ENCODE data around the gene POMGNT1. TPM values are rescaled to one million over a fixed set of nuclear protein-coding genes. Genes with fewer than 3 reads are reported as not detected.

Gene POMGNT1
- total RNA-seq, 2 experiments from 2014 or later, result 34.3 to 38.8 TPM

DNA sequence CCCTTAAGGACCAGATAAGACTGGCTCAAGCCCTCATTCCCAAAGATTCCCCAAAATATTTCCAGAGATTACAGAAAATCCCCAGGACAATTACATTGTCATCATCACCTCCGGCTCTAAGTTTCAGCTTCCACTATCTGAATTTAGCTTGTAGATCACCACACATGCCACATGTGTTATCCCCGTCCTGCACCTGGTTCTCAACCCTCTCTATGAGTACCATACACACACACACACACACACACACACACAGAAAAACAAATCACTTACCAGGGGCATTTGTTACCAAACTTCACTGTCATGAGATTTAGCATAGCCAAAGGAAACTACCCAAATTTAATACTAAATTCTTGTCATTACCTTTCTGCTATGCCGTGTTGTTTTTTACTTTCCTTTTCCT lies 38.7 kb downstream of the POMGNT1 start:
- no peaks in the 10 kb centered on the region for H3K27me3 Mint-ChIP-seq
- no peaks in the 10 kb centered on the region for H3K9me3 Mint-ChIP-seq
- no peak overlapping the region for H3K4me3 Mint-ChIP-seq
- DNase-seq, result no peak
- H3K36me3 Mint-ChIP-seq, result no peaks in the 10 kb centered on the region
- H3K4me1 Mint-ChIP-seq, result no peaks in the 10 kb centered on the region
- no peak overlapping the region for H3K27ac Mint-ChIP-seq

DNA sequence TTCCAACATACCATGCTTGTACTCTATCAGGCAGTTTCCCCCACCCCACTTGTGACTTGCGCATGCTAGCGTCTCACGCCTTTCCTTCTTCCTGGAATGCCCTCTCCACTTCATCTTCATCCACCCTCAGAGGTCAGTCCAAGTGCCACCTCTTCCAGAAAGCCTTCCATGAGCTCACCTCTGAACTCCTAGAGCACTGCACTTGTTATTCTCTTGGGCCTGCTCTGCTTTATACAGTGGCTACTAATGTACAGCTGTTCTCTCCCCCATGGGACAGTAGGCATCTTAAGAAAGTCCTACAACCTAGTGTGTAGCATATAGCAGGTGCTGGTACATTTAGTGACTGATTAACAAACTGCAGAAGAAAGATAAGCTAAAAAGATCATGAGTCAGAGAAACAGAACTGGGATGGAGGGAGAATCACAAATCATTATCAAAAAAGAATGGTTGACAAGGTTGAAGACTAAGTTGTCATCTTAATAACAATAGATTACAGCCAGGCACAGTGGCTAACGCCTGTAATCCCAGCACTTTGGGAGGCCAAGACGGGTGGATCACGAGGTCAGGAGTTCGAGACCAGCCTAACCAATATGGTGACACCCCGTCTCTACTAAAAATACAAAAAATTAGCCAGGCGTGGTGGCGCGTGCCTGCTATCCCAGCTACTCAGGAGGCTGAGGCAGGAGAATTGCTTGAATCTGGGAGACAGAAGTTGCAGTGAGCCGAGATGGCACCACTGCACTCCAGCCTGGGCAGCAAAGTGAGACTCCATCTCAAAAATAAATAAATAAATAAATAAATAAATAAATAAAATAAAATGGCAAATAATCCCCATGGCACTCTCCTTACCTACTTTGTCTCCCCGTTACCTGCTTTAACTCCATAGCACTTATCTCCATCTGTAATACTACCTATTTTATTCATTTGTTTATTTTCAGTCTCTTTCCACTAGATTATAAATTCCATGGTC lies 39.6 kb downstream of the POMGNT1 start:
- H3K36me3 Mint-ChIP-seq, result no peaks in the 10 kb centered on the region
- no peaks in the 10 kb centered on the region for H3K27me3 Mint-ChIP-seq
- DNase-seq, result no peak
- no peaks in the 10 kb centered on the region for H3K9me3 Mint-ChIP-seq
- no peak overlapping the region for H3K27ac Mint-ChIP-seq
- no peaks in the 10 kb centered on the region for H3K4me1 Mint-ChIP-seq
- H3K4me3 Mint-ChIP-seq, result no peak overlapping the region

DNA sequence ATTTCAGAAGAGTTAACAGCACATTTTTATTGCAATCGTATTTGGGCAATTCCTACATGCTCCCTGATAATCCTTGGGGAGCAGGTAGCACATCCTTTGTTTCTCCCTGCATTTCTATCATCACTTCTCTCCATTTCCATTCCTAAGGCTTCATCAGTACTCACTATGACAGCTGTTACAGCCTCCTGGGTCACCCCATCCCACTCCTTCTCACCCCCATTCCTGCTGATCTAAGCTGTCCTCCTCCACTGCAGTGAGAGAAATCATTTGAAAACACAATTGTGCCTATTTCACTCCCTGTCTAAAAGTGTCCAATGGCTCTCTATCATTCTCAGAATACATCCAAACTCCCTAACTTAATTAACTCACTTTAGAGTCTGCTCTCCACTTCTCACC lies 40.3 kb downstream of the POMGNT1 start:
- no peaks in the 10 kb centered on the region for H3K9me3 Mint-ChIP-seq
- no peak overlapping the region for H3K4me3 Mint-ChIP-seq
- H3K4me1 Mint-ChIP-seq, result no peaks in the 10 kb centered on the region
- DNase-seq, result no peak
- no peaks in the 10 kb centered on the region for H3K27me3 Mint-ChIP-seq
- H3K36me3 Mint-ChIP-seq, result no peaks in the 10 kb centered on the region
- no peak overlapping the region for H3K27ac Mint-ChIP-seq

DNA sequence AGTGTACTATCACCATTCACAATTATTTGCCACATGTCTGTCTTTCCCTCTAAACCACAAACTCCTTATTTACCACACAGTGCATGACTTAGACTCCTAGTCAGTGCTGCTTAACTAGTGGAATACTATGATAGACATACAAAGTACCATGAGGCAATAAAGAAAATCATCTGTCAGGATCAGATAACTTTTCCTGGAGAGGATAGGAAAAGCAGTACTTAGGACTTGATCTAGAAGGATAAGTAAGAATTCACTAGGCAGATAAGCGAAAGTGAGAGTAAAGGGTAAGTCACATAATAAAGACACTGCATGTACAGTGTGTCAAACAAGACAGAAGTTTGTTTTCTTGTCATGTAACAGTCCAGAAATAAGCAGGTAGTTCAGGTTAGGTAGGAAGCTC lies 44.5 kb downstream of the POMGNT1 start:
- H3K27ac Mint-ChIP-seq, result no peak overlapping the region
- no peaks in the 10 kb centered on the region for H3K4me1 Mint-ChIP-seq
- H3K36me3 Mint-ChIP-seq, result no peaks in the 10 kb centered on the region
- H3K27me3 Mint-ChIP-seq, result no peaks in the 10 kb centered on the region
- DNase-seq, result no peak
- no peaks in the 10 kb centered on the region for H3K9me3 Mint-ChIP-seq
- H3K4me3 Mint-ChIP-seq, result no peak overlapping the region

DNA sequence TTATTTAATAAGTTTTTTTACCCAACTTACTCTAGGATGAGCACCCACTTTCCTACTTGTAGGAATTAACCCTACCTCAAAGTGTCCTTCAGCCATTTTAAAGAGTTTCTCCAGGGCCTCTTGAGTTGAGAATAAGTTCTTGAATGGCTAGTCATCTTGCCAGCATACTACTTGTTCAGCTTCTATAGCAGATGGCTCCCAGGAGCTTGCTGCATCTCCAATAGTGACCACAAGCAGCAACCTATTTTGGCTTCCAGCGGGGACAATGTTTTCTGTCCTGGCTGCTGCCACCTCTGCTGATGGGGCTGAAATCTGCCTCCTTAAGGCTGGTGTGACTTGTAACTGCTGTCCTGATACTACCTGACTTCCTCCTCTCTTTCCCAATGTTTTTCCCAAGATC lies 45.0 kb downstream of the POMGNT1 start:
- no peak for DNase-seq
- Mint-ChIP-seq H3K9me3 (no peaks in the 10 kb centered on the region), H3K27ac (no peak overlapping the region), H3K4me3 (no peak overlapping the region), H3K27me3 (no peaks in the 10 kb centered on the region), H3K4me1 (no peaks in the 10 kb centered on the region), H3K36me3 (no peaks in the 10 kb centered on the region)

DNA sequence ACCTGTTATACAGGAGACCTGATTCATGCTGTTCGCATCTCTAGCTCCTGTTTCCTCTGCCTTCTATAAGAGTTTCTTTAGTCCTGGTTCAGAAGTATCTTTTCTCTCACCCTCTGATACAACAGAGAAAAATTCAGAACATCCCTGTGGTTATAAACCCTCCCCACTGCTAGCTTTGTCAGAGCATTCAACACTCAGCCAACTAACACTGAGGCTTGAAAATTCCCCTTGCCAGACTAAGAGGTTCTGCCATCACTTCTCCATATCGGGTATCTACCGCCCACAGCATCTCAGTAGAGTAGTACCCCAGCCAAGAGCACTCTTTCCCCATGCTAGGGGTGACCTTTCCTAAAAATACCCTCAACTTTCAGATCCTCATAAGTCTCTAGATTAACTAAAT lies 46.2 kb downstream of the POMGNT1 start:
- Mint-ChIP-seq H3K9me3 (no peaks in the 10 kb centered on the region), H3K4me1 (no peaks in the 10 kb centered on the region), H3K27ac (no peak overlapping the region), H3K27me3 (no peaks in the 10 kb centered on the region), H3K36me3 (no peaks in the 10 kb centered on the region), H3K4me3 (no peak overlapping the region)
- no peak for DNase-seq

DNA sequence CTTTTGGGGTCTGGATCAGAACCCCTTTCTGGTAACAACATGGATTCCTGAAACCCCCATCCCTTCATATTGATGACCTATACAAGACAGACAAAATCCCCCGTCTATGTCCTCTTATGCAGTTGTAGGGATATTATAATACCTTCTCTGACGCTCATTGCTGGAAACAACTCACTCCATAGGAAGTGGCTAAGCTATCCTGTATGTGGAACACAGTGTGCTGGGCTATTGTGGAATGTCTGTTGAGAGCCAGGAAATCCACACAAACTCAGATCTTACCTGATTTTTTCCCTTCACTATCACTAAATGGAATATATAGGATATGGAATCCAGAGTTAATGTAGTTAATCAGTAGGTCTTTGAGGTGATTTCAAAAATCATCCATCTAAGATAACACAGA lies 48.1 kb downstream of the POMGNT1 start:
- no peaks in the 10 kb centered on the region for H3K36me3 Mint-ChIP-seq
- no peak overlapping the region for H3K4me3 Mint-ChIP-seq

DNA sequence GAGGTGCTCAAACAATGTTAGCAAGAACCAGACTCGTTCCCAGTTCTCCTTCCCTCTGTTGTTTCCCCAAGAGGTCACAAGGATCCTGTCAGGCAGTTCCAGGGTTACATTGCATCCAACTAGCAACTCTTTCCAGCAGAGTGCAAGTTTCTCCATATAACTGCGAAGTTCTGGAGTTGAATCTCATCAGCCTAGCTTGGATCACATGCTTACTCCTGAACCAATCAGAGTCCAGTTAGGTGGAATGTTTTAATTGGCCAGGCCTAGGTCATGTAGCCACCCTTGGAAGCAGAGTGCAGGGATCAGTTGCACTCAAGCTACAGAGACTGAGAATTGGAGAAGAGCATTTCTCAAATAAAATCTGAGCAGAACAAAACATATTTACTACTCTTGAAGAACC lies 49.9 kb downstream of the POMGNT1 start:
- Mint-ChIP-seq H3K4me3 (no peak overlapping the region), H3K4me1 (no peaks in the 10 kb centered on the region), H3K27ac (no peak overlapping the region), H3K36me3 (no peaks in the 10 kb centered on the region), H3K9me3 (no peaks in the 10 kb centered on the region), H3K27me3 (no peaks in the 10 kb centered on the region)
- DNase-seq, result no peak

More for the DNA sequence above, 48.1 kb downstream of the POMGNT1 start:
- Mint-ChIP-seq H3K27me3 (no peaks in the 10 kb centered on the region), H3K27ac (no peak overlapping the region), H3K4me1 (no peaks in the 10 kb centered on the region), H3K9me3 (no peaks in the 10 kb centered on the region)
- DNase-seq, result no peak

Other genes starting within 250 kb of the POMGNT1 start
- 1 to 10 TPM; 1.1 to 1.8 TPM for gene PIK3R3, start 65.8 kb downstream of the POMGNT1 start, total RNA-seq
- under 1 TPM in 1 of 2 experiments, not detected in 1; 0.28 TPM for gene TSPAN1, start 23.3 kb downstream of the POMGNT1 start, total RNA-seq
- gene P3R3URF, start 21.9 kb downstream of the POMGNT1 start, total RNA-seq, result not detected
- gene LURAP1, start 4.9 kb upstream of the POMGNT1 start, total RNA-seq, result not detected
- gene RAD54L, start 49.3 kb upstream of the POMGNT1 start, total RNA-seq, result 10 to 100 TPM; 61.8 to 66.3 TPM
- 10 to 100 TPM; 33.6 to 35.6 TPM for gene LRRC41, start 105.2 kb upstream of the POMGNT1 start, total RNA-seq
- gene UQCRH, start 105.3 kb upstream of the POMGNT1 start, total RNA-seq, result 100 to 1,000 TPM; 455 to 457 TPM
- 10 to 100 TPM; 32.0 to 32.5 TPM for gene NSUN4, start 142.4 kb upstream of the POMGNT1 start, total RNA-seq
- 1 to 10 TPM; 2.8 to 3.4 TPM for gene FAAH, start 195.9 kb upstream of the POMGNT1 start, total RNA-seq

Measured in activated naive CD8-positive, alpha-beta T cell treated with anti-CD3 and anti-CD28 coated beads for 36 hours (primary cell).